H9 (cell line): ENCODE measurements around the gene CCDC74A. TPM values are rescaled to one million over a fixed set of nuclear protein-coding genes. Genes with fewer than 3 reads are reported as not detected.
"Not testable (repeated sequence)": the region's sequence is repeated elsewhere in the genome, so short reads cannot be mapped to it uniquely, and the experiment has no call there.

Experiments
- DNase-seq: peaks from one replicate; pipeline ENCODE4 v3.0.0-alpha.2; 2017
- H2AFZ ChIP-seq: one replicate; pipeline ENCODE4 v1.6.1; 2013; ENCODE audit warnings: mild to moderate bottlenecking, low read length, control low read depth, moderate library complexity
- H2AK5ac ChIP-seq: 2 replicates; pipeline ENCODE4 v1.6.1; 2013; ENCODE audit warnings: low read length, control low read depth, mixed read lengths; ENCODE audit not compliant: insufficient read length
- H2BK120ac ChIP-seq: one replicate; pipeline ENCODE4 v1.6.1; 2013; ENCODE audit warnings: low read depth, mild to moderate bottlenecking, low read length, control low read depth, inconsistent platforms; ENCODE audit not compliant: poor library complexity, severe bottlenecking
- H2BK12ac ChIP-seq: 2 replicates; pipeline ENCODE4 v1.6.1; 2013; ENCODE audit warnings: low read length, control low read depth, mixed read lengths, low read depth; ENCODE audit not compliant: insufficient read length
- H2BK15ac ChIP-seq: 2 replicates; pipeline ENCODE4 v1.6.1; 2013; ENCODE audit warnings: low read depth, low read length, control low read depth
- H2BK20ac ChIP-seq: one replicate; pipeline ENCODE4 v1.6.1; 2013; ENCODE audit warnings: low read depth, mild to moderate bottlenecking, low read length, control low read depth, inconsistent platforms; ENCODE audit not compliant: poor library complexity, severe bottlenecking
- H2BK5ac ChIP-seq: 2 replicates; pipeline ENCODE4 v1.6.1; 2013; ENCODE audit warnings: low read length, control low read depth, mixed read lengths; ENCODE audit not compliant: insufficient read length
- H3K14ac ChIP-seq: 2 replicates; pipeline ENCODE4 v1.6.1; 2013; ENCODE audit warnings: low read length, control low read depth; ENCODE audit not compliant: insufficient read depth
- H3K18ac ChIP-seq: 2 replicates; pipeline ENCODE4 v1.6.1; 2013; ENCODE audit warnings: low read depth, mild to moderate bottlenecking, mixed read lengths, low read length, control low read depth; ENCODE audit not compliant: insufficient read length
- H3K23ac ChIP-seq: 2 replicates; pipeline ENCODE4 v1.6.1; 2013; ENCODE audit warnings: low read length, control low read depth, mixed read lengths, low read depth; ENCODE audit not compliant: insufficient read length
- H3K23me2 ChIP-seq: 2 replicates; pipeline ENCODE4 v1.6.1; 2013; ENCODE audit warnings: low read depth, mild to moderate bottlenecking, mixed read lengths, low read length, control low read depth; ENCODE audit not compliant: insufficient read length, poor library complexity, severe bottlenecking
- H3K27ac ChIP-seq: 2 replicates; pipeline ENCODE4 v1.5.1; 2013; ENCODE audit warnings: low read length, control low read depth, mixed read lengths, low read depth; ENCODE audit not compliant: insufficient read length
- H3K27me3 ChIP-seq: 2 replicates; pipeline ENCODE4 v1.6.1; 2013; ENCODE audit warnings: low read length, control low read depth, inconsistent platforms; ENCODE audit not compliant: insufficient read depth
- H3K4ac ChIP-seq: 2 replicates; pipeline ENCODE4 v1.6.1; 2013; ENCODE audit warnings: low read depth, mild to moderate bottlenecking, control low read depth, inconsistent platforms, low read length, moderate library complexity
- H3K4me1 ChIP-seq: 2 replicates; pipeline ENCODE4 v1.6.1; 2013; ENCODE audit warnings: low read length, control low read depth, inconsistent platforms; ENCODE audit not compliant: insufficient read depth
- H3K4me2 ChIP-seq: 2 replicates; pipeline ENCODE4 v1.6.1; 2013; ENCODE audit warnings: low read length, control low read depth, mixed read lengths; ENCODE audit not compliant: insufficient read length, insufficient read depth
- H3K56ac ChIP-seq: 2 replicates; pipeline ENCODE4 v1.6.1; 2013; ENCODE audit warnings: low read depth, mild to moderate bottlenecking, mixed read lengths, low read length, control low read depth; ENCODE audit not compliant: insufficient read length
- H3K79me1 ChIP-seq: 2 replicates; pipeline ENCODE4 v1.6.1; 2013; ENCODE audit warnings: low read depth, mild to moderate bottlenecking, moderate library complexity, low read length, control low read depth, inconsistent platforms; ENCODE audit not compliant: insufficient read depth, poor library complexity, severe bottlenecking
- H3K79me2 ChIP-seq: 2 replicates; pipeline ENCODE4 v1.6.1; 2013; ENCODE audit warnings: low read length, control low read depth, inconsistent platforms; ENCODE audit not compliant: insufficient read depth
- H3K9ac ChIP-seq: 2 replicates; pipeline ENCODE4 v1.6.1; 2013; ENCODE audit warnings: low read length, control low read depth, mixed read lengths; ENCODE audit not compliant: insufficient read length; ENCODE audit errors: extremely low read depth
- H3K9me3 ChIP-seq: one replicate; pipeline ENCODE4 v1.6.1; 2013; ENCODE audit warnings: low read depth, low read length, inconsistent platforms; ENCODE audit not compliant: control insufficient read depth
- H3T11ph ChIP-seq: one replicate; pipeline ENCODE4 v1.6.1; 2013; ENCODE audit warnings: mild to moderate bottlenecking, low read length, control low read depth, inconsistent platforms
- H4K20me1 ChIP-seq: one replicate; pipeline ENCODE4 v1.6.1; 2013; ENCODE audit not compliant: control insufficient read depth, insufficient read length, insufficient read depth
- H4K5ac ChIP-seq: 2 replicates; pipeline ENCODE4 v1.6.1; 2013; ENCODE audit warnings: low read depth, mild to moderate bottlenecking, mixed read lengths, low read length, control low read depth; ENCODE audit not compliant: insufficient read length
- H4K8ac ChIP-seq: replicated peaks from 2 replicates; pipeline ENCODE4 v1.6.1; 2013; ENCODE audit warnings: low read length, control low read depth, mixed read lengths, low read depth; ENCODE audit not compliant: insufficient read length
- H4K91ac ChIP-seq: 2 replicates; pipeline ENCODE4 v1.6.1; 2013; ENCODE audit warnings: low read depth, mild to moderate bottlenecking, moderate library complexity, mixed read lengths, low read length, control low read depth; ENCODE audit not compliant: insufficient read length
- H3K27ac Mint-ChIP-seq, 3 experiments: 2 replicates in 2 of 3; 3 replicates in 1 of 3; pipeline ENCODE4 v1.8.0; 2020 to 2021; ENCODE audit warnings: mixed read lengths in 3 of 3, mild to moderate bottlenecking in 1 of 3, moderate library complexity in 1 of 3
- H3K27me3 Mint-ChIP-seq: 2 replicates; pipeline ENCODE4 v1.8.0; 2021; ENCODE audit warnings: low read depth, mild to moderate bottlenecking, moderate library complexity, mixed read lengths
- H3K36me3 Mint-ChIP-seq, 3 experiments: 2 replicates in 2 of 3; 3 replicates in 1 of 3; pipeline ENCODE4 v1.8.0; 2020 to 2021; ENCODE audit warnings: low read depth in 3 of 3, mixed read lengths in 3 of 3; ENCODE audit not compliant: insufficient read depth in 1 of 3
- H3K4me1 Mint-ChIP-seq, 2 experiments: 2 replicates each; pipeline ENCODE4 v1.8.0; 2020; ENCODE audit warnings: mixed read lengths in 2 of 2
- H3K4me3 Mint-ChIP-seq, 2 experiments: 2 replicates in 1 of 2; 3 replicates in 1 of 2; pipeline ENCODE4 v1.8.0; 2020 to 2021; ENCODE audit warnings: mild to moderate bottlenecking in 2 of 2, mixed read lengths in 2 of 2, moderate library complexity in 1 of 2
- H3K9me3 Mint-ChIP-seq, 2 experiments: 2 replicates in 1 of 2; 3 replicates in 1 of 2; pipeline ENCODE4 v1.8.0; 2020; ENCODE audit warnings: mild to moderate bottlenecking in 2 of 2, mixed read lengths in 2 of 2, moderate library complexity in 1 of 2
- WGBS: extraction: QIAGEN DNeasy Blood & Tissue Kit; methylation state at CpG from one replicate; pipeline ENCODE4 v1.1.7; 2013; ENCODE audit warnings: missing lambda C conversion rate, low lambda C conversion rate, mixed read lengths; ENCODE audit not compliant: insufficient read length; ENCODE audit errors: extremely low coverage; 5-methylcytosine and 5-hydroxymethylcytosine counted together
- total RNA-seq: library from RNA; stranded (reverse); gene quantifications from 2 replicates; pipeline ENCODE4 v1.2.1, GENCODE V29; 2021
- TF ChIP-seq, protein P1 (sequence below): fragments of 200-600 bp; sonication (generic); conservative IDR thresholded peaks from 3 replicates; pipeline ENCODE4 v1.8.0; 2021; ENCODE audit warnings: antibody characterized with exemption, mild to moderate bottlenecking

The CCDC74A gene
- total RNA-seq, 1 experiment from 2014 or later, result 10.8 TPM

DNA sequence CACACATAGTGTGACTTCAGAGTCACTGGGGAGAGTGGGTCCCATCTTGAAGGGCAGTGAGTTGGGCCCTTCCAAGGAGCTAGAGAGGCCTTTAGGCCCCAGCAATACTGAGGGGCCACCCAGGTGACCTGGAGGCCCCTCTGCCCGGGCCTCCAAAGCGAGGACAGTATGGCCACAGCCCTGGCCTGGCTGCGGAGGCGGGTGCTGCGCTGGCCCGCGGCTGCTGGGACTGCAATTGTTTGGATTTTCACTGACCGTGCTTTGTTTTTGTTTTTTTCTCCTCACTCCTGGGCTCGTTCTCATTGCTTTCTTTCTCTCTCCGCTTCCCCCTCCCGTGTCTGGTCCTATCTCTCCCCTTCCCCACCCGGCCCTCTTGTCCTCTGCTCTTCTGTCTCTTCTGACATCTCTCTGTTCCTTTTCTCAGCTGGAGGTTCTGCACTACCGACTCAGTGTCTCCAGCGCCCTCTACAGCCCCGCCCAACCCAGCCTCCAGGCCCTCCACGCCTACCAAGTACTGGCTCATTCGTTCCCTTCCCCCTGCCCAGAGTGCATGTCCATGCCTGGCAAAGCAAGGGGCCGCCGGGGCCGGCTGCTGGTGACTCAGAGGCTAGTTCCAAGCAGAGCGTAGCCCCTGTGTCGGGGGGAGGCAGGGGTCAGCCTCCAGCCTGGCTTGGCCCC, 16.3 kb upstream of the CCDC74A start:
- H3K27ac ChIP-seq, H3K23me2 ChIP-seq, H3K27me3 ChIP-seq, H2BK120ac ChIP-seq, H3K18ac ChIP-seq, H2BK20ac ChIP-seq, H3K4me2 ChIP-seq, H3T11ph ChIP-seq, H3K4me1 ChIP-seq, H3K23ac ChIP-seq, H3K9me3 ChIP-seq, H3K27ac Mint-ChIP-seq, H2BK5ac ChIP-seq, H2BK15ac ChIP-seq, H3K9me3 Mint-ChIP-seq, H3K14ac ChIP-seq, H4K5ac ChIP-seq, H3K9ac ChIP-seq, H2AFZ ChIP-seq, H3K4me1 Mint-ChIP-seq, H3K4me3 Mint-ChIP-seq, H2BK12ac ChIP-seq, H4K20me1 ChIP-seq, H3K27me3 Mint-ChIP-seq, H4K91ac ChIP-seq, H3K79me2 ChIP-seq, H3K56ac ChIP-seq, H3K4ac ChIP-seq, H2AK5ac ChIP-seq, H3K79me1 ChIP-seq, H4K8ac ChIP-seq: not testable (repeated sequence)
- DNase-seq, result peak; percentile 47
- WGBS, result no CpG with 5 or more reads among the region's 22 CpGs
- peaks cover 14 to 54% (median 43%) of the 10 kb centered on the region in 3 experiments; a peak in 6 of 7 replicates for H3K36me3 Mint-ChIP-seq
- TF ChIP-seq, protein P1, sequence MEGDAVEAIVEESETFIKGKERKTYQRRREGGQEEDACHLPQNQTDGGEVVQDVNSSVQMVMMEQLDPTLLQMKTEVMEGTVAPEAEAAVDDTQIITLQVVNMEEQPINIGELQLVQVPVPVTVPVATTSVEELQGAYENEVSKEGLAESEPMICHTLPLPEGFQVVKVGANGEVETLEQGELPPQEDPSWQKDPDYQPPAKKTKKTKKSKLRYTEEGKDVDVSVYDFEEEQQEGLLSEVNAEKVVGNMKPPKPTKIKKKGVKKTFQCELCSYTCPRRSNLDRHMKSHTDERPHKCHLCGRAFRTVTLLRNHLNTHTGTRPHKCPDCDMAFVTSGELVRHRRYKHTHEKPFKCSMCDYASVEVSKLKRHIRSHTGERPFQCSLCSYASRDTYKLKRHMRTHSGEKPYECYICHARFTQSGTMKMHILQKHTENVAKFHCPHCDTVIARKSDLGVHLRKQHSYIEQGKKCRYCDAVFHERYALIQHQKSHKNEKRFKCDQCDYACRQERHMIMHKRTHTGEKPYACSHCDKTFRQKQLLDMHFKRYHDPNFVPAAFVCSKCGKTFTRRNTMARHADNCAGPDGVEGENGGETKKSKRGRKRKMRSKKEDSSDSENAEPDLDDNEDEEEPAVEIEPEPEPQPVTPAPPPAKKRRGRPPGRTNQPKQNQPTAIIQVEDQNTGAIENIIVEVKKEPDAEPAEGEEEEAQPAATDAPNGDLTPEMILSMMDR, result peak; percentile 24; the same call in 1 of the 3 replicates

DNA sequence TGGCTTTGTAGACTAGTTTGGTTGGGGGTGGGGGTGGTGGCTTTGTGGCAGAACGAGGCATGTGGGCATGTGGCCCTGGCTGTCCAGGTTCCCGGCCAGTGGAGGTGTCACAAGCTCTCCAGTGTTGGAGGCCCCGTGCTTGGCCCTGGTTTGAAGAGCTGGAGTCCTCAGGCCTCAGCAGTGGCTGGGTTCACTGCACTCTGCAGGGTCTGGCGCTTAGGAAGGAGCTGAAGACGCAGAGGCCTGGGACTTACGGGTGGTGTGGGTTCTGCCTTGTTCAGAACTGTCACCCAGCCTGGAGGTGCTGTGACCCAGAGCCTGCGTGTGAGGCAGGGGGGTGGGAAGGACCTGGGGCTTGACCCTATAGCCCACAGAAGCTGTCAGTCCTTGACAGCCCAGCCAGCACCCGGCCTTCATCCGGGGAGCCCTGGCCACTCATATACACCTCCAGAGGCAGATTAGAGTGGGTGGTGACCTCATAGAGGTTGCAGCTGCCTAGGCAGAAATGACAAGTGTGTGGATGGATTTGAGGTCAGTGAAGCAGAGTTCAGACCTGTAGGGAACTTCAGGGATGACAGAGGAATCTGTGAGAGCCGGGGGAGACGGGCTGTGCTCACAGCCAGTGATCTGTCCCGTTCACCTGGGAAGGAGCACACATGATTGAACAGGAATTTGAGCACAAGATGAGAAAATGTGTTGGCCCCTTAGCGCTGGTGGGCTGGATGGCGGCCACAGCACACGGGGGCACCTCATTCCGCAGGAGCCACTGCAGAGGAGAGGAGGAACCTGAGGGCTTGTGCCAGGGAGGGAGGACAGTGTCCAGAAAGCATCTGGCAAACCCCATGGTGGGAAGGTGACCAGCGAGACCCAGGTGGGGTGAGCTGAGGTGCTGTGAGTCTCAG, 15.5 kb upstream of the CCDC74A start:
- H4K20me1 ChIP-seq, H2AFZ ChIP-seq, H3K23me2 ChIP-seq, H3K4me2 ChIP-seq, H2BK20ac ChIP-seq, H4K5ac ChIP-seq, H3K23ac ChIP-seq, H3K4me1 Mint-ChIP-seq, H2BK15ac ChIP-seq, H3K9me3 ChIP-seq, H3K79me1 ChIP-seq, H2BK12ac ChIP-seq, H3K9me3 Mint-ChIP-seq, H3K27me3 ChIP-seq, H2BK120ac ChIP-seq, H3K4ac ChIP-seq, H3K27me3 Mint-ChIP-seq, H3K4me1 ChIP-seq, H3K14ac ChIP-seq, H4K91ac ChIP-seq, H4K8ac ChIP-seq, H3K18ac ChIP-seq, H3K56ac ChIP-seq, H3K9ac ChIP-seq, H2BK5ac ChIP-seq, H2AK5ac ChIP-seq, DNase-seq, H3T11ph ChIP-seq, H3K27ac ChIP-seq, H3K79me2 ChIP-seq, H3K4me3 Mint-ChIP-seq: not testable (repeated sequence)
- Mint-ChIP-seq H3K27ac (peak overlapping the region; percentile 44 to 56 (median 46); a peak in 2 of 7 replicates), H3K36me3 (peaks cover 17 to 53% (median 39%) of the 10 kb centered on the region in 3 experiments; a peak in 6 of 7 replicates)
- WGBS, result no CpG with 5 or more reads among the region's 17 CpGs
